HEK293T (cell line): ENCODE data around the gene PPP2R3A.

ENCODE experiments used
- CTCF ChIA-PET: fragments of 350-600 bp; formaldehyde crosslinking; extraction: SDS; loops from one replicate; lab custom pipeline; 2021; ENCODE audit warnings: antibody characterized with exemption, inconsistent platforms; lab: Yijun Ruan, JAX
- POLR2A ChIA-PET: fragments of 350-600 bp; formaldehyde crosslinking; extraction: SDS; loops from one replicate; lab custom pipeline; 2020; ENCODE audit warnings: antibody characterized with exemption, inconsistent platforms; lab: Yijun Ruan, JAX
- DNase-seq: peaks from one replicate; pipeline ENCODE4 v3.0.0; 2012; ENCODE audit warnings: mixed read lengths; ENCODE audit errors: extremely low spot score
- ARNT ChIP-seq: fragments of 450-650 bp; IDR thresholded peaks from 2 replicates; pipeline ENCODE4 v1.6.1; 2017; ENCODE audit warnings: mild to moderate bottlenecking
- BHLHE40 ChIP-seq: fragments of 450-650 bp; IDR thresholded peaks from 2 replicates; pipeline ENCODE4 v1.6.1; 2016; ENCODE audit warnings: mild to moderate bottlenecking, moderate library complexity, borderline replicate concordance
- CTBP1 ChIP-seq: fragments of 450-650 bp; IDR thresholded peaks from 2 replicates; pipeline ENCODE4 v1.6.1; 2016; ENCODE audit warnings: borderline replicate concordance
- ELF4 ChIP-seq: fragments of 450-650 bp; IDR thresholded peaks from 2 replicates; pipeline ENCODE4 v1.6.1; 2017; ENCODE audit warnings: antibody characterized with exemption
- FOXA1 ChIP-seq: fragments of 450-650 bp; IDR thresholded peaks from 2 replicates; pipeline ENCODE4 v1.6.1; 2016; ENCODE audit warnings: mild to moderate bottlenecking
- FOXK2 ChIP-seq: fragments of 450-650 bp; IDR thresholded peaks from 2 replicates; pipeline ENCODE4 v1.6.1; 2016; ENCODE audit warnings: mild to moderate bottlenecking
- FOXM1 ChIP-seq: fragments of 450-650 bp; IDR thresholded peaks from 2 replicates; pipeline ENCODE4 v1.6.1; 2017; ENCODE audit warnings: mild to moderate bottlenecking, borderline replicate concordance
- HDGF ChIP-seq: fragments of 450-650 bp; IDR thresholded peaks from 2 replicates; pipeline ENCODE4 v1.6.1; 2017; ENCODE audit warnings: antibody characterized with exemption, borderline replicate concordance
- L3MBTL2 ChIP-seq: fragments of 450-650 bp; conservative IDR thresholded peaks from 2 replicates; pipeline ENCODE4 v1.6.1; 2016; ENCODE audit warnings: mild to moderate bottlenecking
- LEF1 ChIP-seq: fragments of 450-650 bp; IDR thresholded peaks from 2 replicates; pipeline ENCODE4 v1.6.1; 2017; ENCODE audit warnings: mild to moderate bottlenecking, borderline replicate concordance
- NFRKB ChIP-seq: fragments of 450-650 bp; IDR thresholded peaks from 2 replicates; pipeline ENCODE4 v1.6.1; 2016; ENCODE audit warnings: mild to moderate bottlenecking, moderate library complexity
- SP1 ChIP-seq: fragments of 450-650 bp; IDR thresholded peaks from 2 replicates; pipeline ENCODE4 v1.6.1; 2017
- SUZ12 ChIP-seq: fragments of 450-650 bp; IDR thresholded peaks from 2 replicates; pipeline ENCODE4 v1.6.1; 2016; ENCODE audit warnings: mild to moderate bottlenecking
- TARDBP ChIP-seq: fragments of 450-650 bp; IDR thresholded peaks from 2 replicates; pipeline ENCODE4 v1.6.1; 2016
- ZNF384 ChIP-seq: fragments of 450-650 bp; IDR thresholded peaks from 2 replicates; pipeline ENCODE4 v1.6.1; 2016
- TF ChIP-seq, protein P1 (sequence below): fragments of 450-650 bp; IDR thresholded peaks from 2 replicates; pipeline ENCODE4 v1.6.1; 2016

PPP2R3A gene

DNA sequence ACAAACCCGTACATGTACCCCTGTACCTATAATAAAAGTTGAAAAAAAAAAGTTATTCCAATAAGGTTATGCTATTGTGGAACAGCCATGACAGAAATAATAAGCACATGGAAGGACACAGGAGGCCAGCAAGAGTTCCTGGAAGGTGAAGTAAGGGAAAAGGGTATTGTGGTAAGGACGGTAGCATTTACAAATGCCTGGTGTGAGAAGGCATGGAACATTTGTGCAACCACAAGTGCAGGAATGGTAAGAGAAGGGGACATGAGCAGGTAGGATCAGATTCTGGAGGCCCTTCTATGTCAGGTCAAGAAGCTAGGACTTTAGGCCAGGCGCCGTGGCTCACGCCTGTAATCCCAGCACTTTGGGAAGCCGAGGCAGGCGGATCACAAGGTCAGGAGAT lies 82.5 kb downstream of the PPP2R3A start:
- no peak for DNase-seq
- ChIA-PET POLR2A (no interaction called here), CTCF (interaction anchor here (0.5 kb wide), 1 partner anchor 13 kb away, joined by 3 read pairs; no protein-coding TSS in a partner anchor)
- no peak for TF ChIP-seq NFRKB
- no peak for TF ChIP-seq CTBP1
- TF ChIP-seq, protein P1, sequence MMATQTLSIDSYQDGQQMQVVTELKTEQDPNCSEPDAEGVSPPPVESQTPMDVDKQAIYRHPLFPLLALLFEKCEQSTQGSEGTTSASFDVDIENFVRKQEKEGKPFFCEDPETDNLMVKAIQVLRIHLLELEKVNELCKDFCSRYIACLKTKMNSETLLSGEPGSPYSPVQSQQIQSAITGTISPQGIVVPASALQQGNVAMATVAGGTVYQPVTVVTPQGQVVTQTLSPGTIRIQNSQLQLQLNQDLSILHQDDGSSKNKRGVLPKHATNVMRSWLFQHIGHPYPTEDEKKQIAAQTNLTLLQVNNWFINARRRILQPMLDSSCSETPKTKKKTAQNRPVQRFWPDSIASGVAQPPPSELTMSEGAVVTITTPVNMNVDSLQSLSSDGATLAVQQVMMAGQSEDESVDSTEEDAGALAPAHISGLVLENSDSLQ = no peak
- TF ChIP-seq SUZ12 = no peak
- TF ChIP-seq ZNF384 = no peak
- no peak for TF ChIP-seq FOXA1
- no peak for TF ChIP-seq LEF1
- no peak for TF ChIP-seq SP1
- TF ChIP-seq TARDBP = no peak
- TF ChIP-seq FOXK2 = no peak
- no peak for TF ChIP-seq BHLHE40
- no peak for TF ChIP-seq ELF4
- no peak for TF ChIP-seq ARNT

GRCh38 chr3:136050250-136050649 lies 84.7 kb downstream of the PPP2R3A start:
- TF ChIP-seq ZNF384 (no peak), FOXM1 (no peak), BHLHE40 (no peak), SP1 (no peak), NFRKB (no peak), CTBP1 (no peak), LEF1 (no peak), TARDBP (no peak), ELF4 (no peak), SUZ12 (no peak), FOXA1 (no peak), ARNT (no peak), HDGF (no peak), L3MBTL2 (no peak), FOXK2 (no peak)
- TF ChIP-seq, protein P1 = no peak
- no peak for DNase-seq
- CTCF ChIA-PET = interaction anchor here (0.6 kb wide), 1 partner anchor 103 kb away, joined by 3 read pairs; no protein-coding TSS in a partner anchor
- POLR2A ChIA-PET = no interaction called here

DNA sequence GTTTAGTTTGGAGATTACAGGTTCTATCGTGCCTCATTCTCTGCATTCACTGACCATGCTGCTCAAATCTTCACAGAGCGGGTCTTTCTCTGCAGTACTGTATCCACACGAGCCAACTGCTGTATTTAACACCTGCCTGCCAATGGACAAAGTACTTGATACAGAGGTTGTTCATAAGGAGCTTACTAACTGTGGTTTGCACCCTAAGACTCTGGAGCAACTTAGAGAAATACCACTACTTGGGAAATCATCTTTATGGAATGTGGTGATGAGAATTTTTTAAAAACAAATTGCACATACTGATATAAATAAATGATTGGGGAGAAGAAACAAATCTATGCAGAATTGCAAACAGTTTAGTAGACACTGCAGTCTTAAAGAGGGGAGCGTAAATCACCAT lies 90.0 kb downstream of the PPP2R3A start:
- TF ChIP-seq ZNF384 (no peak), L3MBTL2 (no peak)
- no peak for DNase-seq
- POLR2A ChIA-PET = no interaction called here
- CTCF ChIA-PET = no interaction called here

DNA sequence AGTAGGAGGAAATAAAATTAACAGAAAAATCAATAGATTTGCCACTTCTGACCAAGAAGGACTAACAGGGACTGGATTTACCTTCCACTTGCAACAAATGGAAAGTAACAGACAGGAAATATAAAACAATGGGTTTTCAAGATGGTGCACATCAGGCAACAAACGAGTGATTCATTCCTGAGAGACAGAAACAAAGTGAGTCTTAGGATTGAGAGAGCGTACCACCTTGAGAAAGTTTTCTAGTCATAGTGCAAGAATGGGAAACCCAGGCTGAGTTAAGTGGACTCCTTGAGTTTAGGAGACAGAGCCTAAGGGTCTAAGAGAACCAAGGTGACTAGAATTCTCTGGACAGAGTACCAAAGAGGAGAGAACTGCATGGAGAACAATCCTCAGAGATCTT lies 101.7 kb downstream of the PPP2R3A start:
- DNase-seq = no peak
- POLR2A ChIA-PET = no interaction called here
- CTCF ChIA-PET = no interaction called here
- no peak for TF ChIP-seq L3MBTL2
- no peak for TF ChIP-seq ELF4
- TF ChIP-seq HDGF = no peak
- no peak for TF ChIP-seq SP1
- TF ChIP-seq FOXM1 = no peak
- TF ChIP-seq SUZ12 = no peak
- no peak for TF ChIP-seq TARDBP
- TF ChIP-seq FOXA1 = no peak
- TF ChIP-seq LEF1 = no peak
- TF ChIP-seq, protein P1 = no peak
- TF ChIP-seq ZNF384 = no peak
- no peak for TF ChIP-seq FOXK2
- TF ChIP-seq CTBP1 = no peak

DNA sequence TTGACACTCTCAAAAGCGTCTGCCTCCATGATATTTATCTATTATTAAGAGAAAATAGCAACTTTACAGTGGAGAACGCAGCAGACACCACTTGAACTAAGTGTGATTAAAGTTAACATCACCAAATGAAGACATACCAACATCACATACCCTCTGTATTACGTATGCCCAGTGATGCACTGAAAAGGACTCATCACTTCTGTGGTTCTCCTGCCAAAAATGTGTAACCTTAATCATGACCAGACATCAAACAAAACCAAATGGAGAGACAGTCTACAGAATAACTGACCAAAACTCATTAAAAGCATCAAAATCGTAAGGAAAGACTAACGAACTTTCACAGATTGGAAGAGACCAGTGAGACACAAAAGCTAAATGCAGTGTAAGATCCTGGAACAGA lies 103.2 kb downstream of the PPP2R3A start:
- DNase-seq = no peak
- POLR2A ChIA-PET = no interaction called here
- TF ChIP-seq FOXK2 = no peak
- TF ChIP-seq FOXM1 = no peak
- TF ChIP-seq LEF1 = no peak
- TF ChIP-seq L3MBTL2 = no peak
- TF ChIP-seq CTBP1 = no peak
- no peak for TF ChIP-seq ARNT
- TF ChIP-seq, protein P1 = no peak
- CTCF ChIA-PET = no interaction called here

DNA sequence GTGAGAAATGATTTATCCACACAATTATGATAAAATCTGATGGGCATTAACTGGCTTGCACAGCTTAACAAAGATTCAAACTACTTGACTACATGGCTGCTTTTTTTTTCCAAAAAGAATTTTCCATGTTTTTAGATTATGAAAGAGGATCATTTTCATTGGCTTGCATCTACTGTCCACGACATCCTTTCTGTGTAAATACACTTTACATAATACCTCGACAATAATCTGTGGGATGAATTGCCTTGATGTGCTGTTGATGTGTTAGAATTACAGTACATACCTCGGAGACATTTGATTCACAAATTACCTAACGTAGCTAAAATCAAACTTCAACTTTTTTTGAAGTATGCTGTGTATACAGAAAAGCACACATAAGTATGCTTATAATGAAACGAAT lies 104.4 kb downstream of the PPP2R3A start:
- POLR2A ChIA-PET = no interaction called here

More for the DNA sequence above, 104.4 kb downstream of the PPP2R3A start:
- TF ChIP-seq ARNT = no peak
- TF ChIP-seq, protein P1 = no peak
- TF ChIP-seq LEF1 = no peak
- TF ChIP-seq CTBP1 = no peak
- TF ChIP-seq SP1 = no peak
- no peak for TF ChIP-seq FOXA1
- no peak for TF ChIP-seq FOXK2
- TF ChIP-seq HDGF = no peak
- TF ChIP-seq FOXM1 = no peak
- no peak for TF ChIP-seq ZNF384
- no peak for TF ChIP-seq NFRKB
- no peak for TF ChIP-seq TARDBP
- no peak for DNase-seq
- CTCF ChIA-PET = interaction anchor here (1.6 kb wide), 1 partner anchor 682 kb away, joined by 9 read pairs; the partner anchor contains the start of gene STAG1
